Adrenal gland (tissue), 5 donors: Measurements from ENCODE around the gene CLIP4.

ENCODE experiments used
- POLR2A ChIP-seq, 2 donors: fragments of 450-650 bp; IDR thresholded peaks; one replicate each; pipeline ENCODE4 v1.6.1; 2017; ENCODE audit warnings: antibody characterized with exemption in 2 of 2, mild to moderate bottlenecking in 2 of 2, moderate library complexity in 1 of 2
- TF ChIP-seq, protein P1 (sequence below), 6 experiments: fragments of 450-650 bp in 4 of 6; fragments of 200-600 bp in 2 of 6; sonication (generic) in 1 of 6; IDR thresholded peaks; 1 replicate in 5 of 6; 2 replicates in 1 of 6; pipeline versions ENCODE4 v1.5.1 to v1.8.0; 2016 to 2021; ENCODE audit warnings: antibody characterized with exemption in 6 of 6, mild to moderate bottlenecking in 2 of 6, moderate library complexity in 1 of 6
- donor health status: DM: no; HTN: no; CAD: no.

DNA sequence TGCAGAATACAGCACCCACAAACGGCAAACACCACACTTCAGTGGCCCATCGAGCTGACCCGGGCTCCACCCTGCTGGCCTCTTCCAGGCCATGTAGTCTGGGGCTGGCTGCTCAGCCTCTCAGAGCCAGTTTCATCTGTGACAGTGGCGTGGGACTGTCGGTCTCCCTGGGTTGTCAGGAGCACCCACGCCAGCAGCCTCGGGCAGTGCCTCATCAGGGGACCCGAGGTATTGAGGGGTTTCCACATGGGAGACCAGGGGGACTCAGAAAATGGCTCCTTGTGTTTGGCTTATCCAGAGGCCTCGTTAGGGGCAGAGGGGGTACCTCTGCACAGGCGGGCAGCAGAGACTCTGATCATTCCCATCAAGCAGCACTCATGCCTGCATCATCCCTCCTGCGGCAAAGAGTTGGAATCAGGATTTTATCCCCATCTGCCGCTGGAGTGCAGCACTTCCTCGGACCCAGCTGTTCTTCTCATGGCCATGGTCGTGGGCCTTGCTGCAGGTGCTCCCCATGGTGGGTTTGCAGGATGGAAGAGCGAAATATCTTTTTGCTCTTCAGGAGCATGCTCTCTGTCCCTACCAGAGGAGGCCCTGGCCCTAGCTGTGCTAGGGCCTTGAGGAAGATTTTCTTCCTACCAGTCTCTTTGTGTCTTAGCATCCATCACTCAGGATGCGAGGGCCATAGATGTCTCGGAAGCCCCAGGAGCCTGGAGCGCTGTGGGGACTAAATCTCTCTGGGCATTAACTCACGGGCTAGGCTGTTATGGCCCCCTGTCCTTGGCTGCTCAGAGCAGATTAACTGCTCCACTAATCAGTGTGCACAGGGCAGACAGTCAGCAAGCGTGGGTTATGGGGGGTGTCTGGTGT lies 100.8 kb downstream of the CLIP4 start:
- TF ChIP-seq, protein P1, sequence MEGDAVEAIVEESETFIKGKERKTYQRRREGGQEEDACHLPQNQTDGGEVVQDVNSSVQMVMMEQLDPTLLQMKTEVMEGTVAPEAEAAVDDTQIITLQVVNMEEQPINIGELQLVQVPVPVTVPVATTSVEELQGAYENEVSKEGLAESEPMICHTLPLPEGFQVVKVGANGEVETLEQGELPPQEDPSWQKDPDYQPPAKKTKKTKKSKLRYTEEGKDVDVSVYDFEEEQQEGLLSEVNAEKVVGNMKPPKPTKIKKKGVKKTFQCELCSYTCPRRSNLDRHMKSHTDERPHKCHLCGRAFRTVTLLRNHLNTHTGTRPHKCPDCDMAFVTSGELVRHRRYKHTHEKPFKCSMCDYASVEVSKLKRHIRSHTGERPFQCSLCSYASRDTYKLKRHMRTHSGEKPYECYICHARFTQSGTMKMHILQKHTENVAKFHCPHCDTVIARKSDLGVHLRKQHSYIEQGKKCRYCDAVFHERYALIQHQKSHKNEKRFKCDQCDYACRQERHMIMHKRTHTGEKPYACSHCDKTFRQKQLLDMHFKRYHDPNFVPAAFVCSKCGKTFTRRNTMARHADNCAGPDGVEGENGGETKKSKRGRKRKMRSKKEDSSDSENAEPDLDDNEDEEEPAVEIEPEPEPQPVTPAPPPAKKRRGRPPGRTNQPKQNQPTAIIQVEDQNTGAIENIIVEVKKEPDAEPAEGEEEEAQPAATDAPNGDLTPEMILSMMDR (IDR thresholded peaks at IDR 0.05), result no peak
- TF ChIP-seq POLR2A (IDR thresholded peaks at IDR 0.05), result no peak
